RWPE1 (cell line): ENCODE results near the gene ZIC2.

ENCODE experiments used
- CTCF ChIA-PET: fragments of 350-600 bp; sonication (Branson Sonifier 250); formaldehyde crosslinking; extraction: SDS; loops from one replicate; lab custom pipeline; 2021; lab: Yijun Ruan, JAX
- POLR2A ChIA-PET: fragments of 400-600 bp; formaldehyde crosslinking; extraction: SDS; loops from one replicate; lab custom pipeline; 2020; ENCODE audit warnings: antibody characterized with exemption; ENCODE audit not compliant: low non-redundant PET; lab: Yijun Ruan, JAX
- DNase-seq: peaks from one replicate; pipeline ENCODE4 v3.0.0; 2012; ENCODE audit warnings: low spot score
- H3K27ac ChIP-seq: fragments of 450-650 bp; 2 replicates; pipeline ENCODE4 v1.5.1; 2017
- CTCF ChIP-seq: fragments of 450-650 bp; conservative IDR thresholded peaks from 2 replicates; pipeline ENCODE4 v1.5.1; 2017; ENCODE audit warnings: low read depth, mild to moderate bottlenecking

The ZIC2 gene

GRCh38 chr13:99988529-99989275 is 7.1 kb downstream of the ZIC2 start:
- CTCF ChIA-PET, result no interaction called here
- no peak overlapping the region for H3K27ac ChIP-seq
- DNase-seq, result no peak
- no peak for TF ChIP-seq CTCF
- POLR2A ChIA-PET, result no interaction called here

- ChIA-PET POLR2A (no interaction called here), CTCF (no interaction called here)
- no peak for DNase-seq
- TF ChIP-seq CTCF, result no peak
- H3K27ac ChIP-seq, result no peak overlapping the region
These were observed 7.9 kb downstream of the ZIC2 start for GRCh38 chr13:99989276-99990125.

DNA sequence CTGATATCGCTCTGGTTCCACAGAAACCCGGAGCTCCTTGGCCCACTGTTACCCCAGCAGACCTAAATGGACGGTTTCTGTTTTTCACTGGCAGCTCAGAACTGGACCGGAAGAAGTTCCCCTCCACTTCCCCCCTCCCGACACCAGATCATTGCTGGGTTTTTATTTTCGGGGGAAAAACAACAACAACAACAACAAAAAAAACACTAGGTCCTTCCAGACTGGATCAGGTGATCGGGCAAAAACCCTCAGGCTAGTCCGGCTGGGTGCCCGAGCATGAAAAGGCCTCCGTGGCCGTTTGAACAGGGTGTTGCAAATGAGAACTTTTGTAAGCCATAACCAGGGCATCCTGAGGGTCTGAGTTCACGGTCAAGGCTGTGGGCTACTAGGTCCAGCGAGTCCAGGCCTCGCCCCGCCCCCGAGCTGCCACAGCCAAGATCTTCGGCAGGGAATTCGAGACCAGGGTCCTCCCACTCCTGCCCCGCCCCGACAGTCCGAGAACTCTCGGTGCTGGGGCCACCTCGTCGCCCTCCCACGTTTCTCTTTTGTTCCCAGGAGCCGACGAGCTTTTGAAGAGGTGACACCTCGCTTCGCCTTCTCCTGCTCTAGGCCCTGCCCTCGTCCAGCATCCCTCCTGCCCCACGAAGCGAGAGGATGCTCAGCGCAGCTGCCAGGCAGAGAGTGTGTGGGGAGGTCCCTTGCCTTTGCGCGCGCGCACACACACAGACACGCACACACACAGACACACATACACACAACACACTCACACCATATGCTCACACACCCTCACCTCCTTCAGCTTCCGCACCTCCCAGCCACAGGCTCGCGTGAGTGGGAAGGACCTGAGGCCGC is 8.8 kb downstream of the ZIC2 start:
- TF ChIP-seq CTCF, result no peak
- H3K27ac ChIP-seq, result no peak overlapping the region
- DNase-seq, result no peak
- ChIA-PET CTCF (no interaction called here), POLR2A (no interaction called here)

GRCh38 chr13:99991013-99991827 is 9.6 kb downstream of the ZIC2 start:
- TF ChIP-seq CTCF, result no peak
- ChIA-PET CTCF (interaction anchor here (0.6 kb wide), 1 partner anchor 9 kb away, joined by 5 read pairs; no protein-coding TSS in a partner anchor), POLR2A (interaction anchor here (0.6 kb wide), 1 partner anchor 65 kb away, joined by 3 read pairs; no protein-coding TSS in a partner anchor)
- DNase-seq, result no peak
- H3K27ac ChIP-seq, result no peak overlapping the region

GRCh38 chr13:99991828-99992775 is 10.5 kb downstream of the ZIC2 start:
- no peak overlapping the region for H3K27ac ChIP-seq
- DNase-seq, result no peak
- POLR2A ChIA-PET, result interaction anchor here (0.6 kb wide), 1 partner anchor 66 kb away, joined by 3 read pairs; no protein-coding TSS in a partner anchor
- CTCF ChIA-PET, result interaction anchor here (0.6 kb wide), 1 partner anchor 10 kb away, joined by 5 read pairs; no protein-coding TSS in a partner anchor
- TF ChIP-seq CTCF, result no peak
